ENCODE results near the gene ABAT.

The ABAT gene

GRCh38 chr16:8767176-8767575 is 92.8 kb downstream of the ABAT start:
- Histone ChIP-seq H3K4me2 (ENCODE audit: low read depth, low read length, poor library complexity, severe bottlenecking) (no peak overlapping the region), H3K9me3 (ENCODE audit: insufficient read depth, low read length) (no peaks in the 10 kb centered on the region), H2AFZ (ENCODE audit: low read depth, low read length, severe bottlenecking) (no peak overlapping the region), H3K27ac (ENCODE audit: low read depth, low read length) (no peak overlapping the region), H3K36me3 (ENCODE audit: low read length) (no peaks in the 10 kb centered on the region), H4K20me1 (ENCODE audit: low read depth, low read length) (no peaks in the 10 kb centered on the region), H3K79me2 (ENCODE audit: insufficient read depth, low read length) (no peaks in the 10 kb centered on the region), H3K9me2 (replicated peaks; ENCODE audit: insufficient read depth, low read length) (no peaks in the 10 kb centered on the region), H3K9ac (ENCODE audit: low read length) (no peak overlapping the region), H3F3A (ENCODE audit: insufficient read depth) (no peaks in the 10 kb centered on the region), H3K27me3 (ENCODE audit: low read length) (no peaks in the 10 kb centered on the region), H3K4me3 (ENCODE audit: insufficient read depth, low read length, poor library complexity, severe bottlenecking) (no peak overlapping the region)
- TF ChIP-seq EZH2phosphoT487 (conservative IDR thresholded peaks at IDR 0.05; ENCODE audit: low read length) = no peak
- no peak for TF ChIP-seq CTCF (IDR thresholded peaks at IDR 0.05; ENCODE audit: insufficient read depth, low read length, poor library complexity, severe bottlenecking)

DNA sequence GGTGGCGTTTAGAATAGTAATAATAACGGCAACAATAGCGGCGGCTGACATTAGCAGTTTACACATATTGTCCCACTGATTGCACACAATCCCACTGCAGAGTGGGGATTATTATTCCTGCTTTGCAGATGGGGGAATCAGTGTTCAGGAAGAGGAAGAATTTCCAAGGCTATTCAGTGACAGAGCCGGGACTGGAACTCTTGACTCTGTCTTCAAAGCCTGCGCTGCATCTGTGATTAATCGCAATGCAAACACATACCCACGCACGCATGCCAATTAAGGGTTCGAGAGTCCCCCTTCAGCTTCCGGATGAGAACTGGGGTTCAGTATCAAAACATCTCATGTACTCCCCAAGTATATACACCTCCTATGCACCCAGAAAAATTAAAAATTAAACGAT is 93.9 kb downstream of the ABAT start:
- Histone ChIP-seq H3K4me3 (ENCODE audit: insufficient read depth, low read length, poor library complexity, severe bottlenecking) (no peak overlapping the region), H3K36me3 (ENCODE audit: low read length) (no peaks in the 10 kb centered on the region), H3K27ac (ENCODE audit: low read depth, low read length) (no peak overlapping the region), H3K9me3 (ENCODE audit: insufficient read depth, low read length) (no peaks in the 10 kb centered on the region), H3K27me3 (ENCODE audit: low read length) (no peaks in the 10 kb centered on the region), H2AFZ (ENCODE audit: low read depth, low read length, severe bottlenecking) (no peak overlapping the region), H3K9ac (ENCODE audit: low read length) (no peak overlapping the region), H3F3A (ENCODE audit: insufficient read depth) (no peaks in the 10 kb centered on the region), H3K4me2 (ENCODE audit: low read depth, low read length, poor library complexity, severe bottlenecking) (no peak overlapping the region), H4K20me1 (ENCODE audit: low read depth, low read length) (no peaks in the 10 kb centered on the region), H3K9me2 (replicated peaks; ENCODE audit: insufficient read depth, low read length) (no peaks in the 10 kb centered on the region), H3K79me2 (ENCODE audit: insufficient read depth, low read length) (no peaks in the 10 kb centered on the region)
- TF ChIP-seq EZH2phosphoT487 (conservative IDR thresholded peaks at IDR 0.05; ENCODE audit: low read length) (no peak), CTCF (IDR thresholded peaks at IDR 0.05; ENCODE audit: insufficient read depth, low read length, poor library complexity, severe bottlenecking) (no peak)

DNA sequence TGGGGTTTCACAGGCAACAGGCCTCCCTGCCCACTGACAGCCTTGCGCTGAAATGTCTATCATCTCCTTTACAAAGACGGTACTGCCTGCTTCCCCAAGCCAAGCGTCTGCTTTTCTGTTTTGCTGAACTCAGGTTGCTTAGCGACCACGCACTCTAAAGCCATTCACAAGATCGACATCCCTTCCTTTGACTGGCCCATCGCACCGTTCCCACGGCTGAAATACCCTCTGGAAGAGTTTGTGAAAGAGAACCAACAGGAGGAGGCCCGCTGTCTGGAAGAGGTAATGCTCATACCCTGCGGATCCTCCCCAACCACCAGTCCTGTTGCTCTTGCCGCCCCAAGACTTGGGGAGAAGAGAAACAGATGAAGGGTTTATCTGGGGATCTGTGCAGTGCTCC is 94.3 kb downstream of the ABAT start:
- no peak overlapping the region for H3K4me3 ChIP-seq (ENCODE audit: insufficient read depth, low read length, poor library complexity, severe bottlenecking)
- no peaks in the 10 kb centered on the region for H3K27me3 ChIP-seq (ENCODE audit: low read length)
- H3K79me2 ChIP-seq (ENCODE audit: insufficient read depth, low read length) = no peaks in the 10 kb centered on the region
- no peaks in the 10 kb centered on the region for H3K36me3 ChIP-seq (ENCODE audit: low read length)
- no peaks in the 10 kb centered on the region for H3F3A ChIP-seq (ENCODE audit: insufficient read depth)
- H3K9me2 ChIP-seq (replicated peaks; ENCODE audit: insufficient read depth, low read length) = no peaks in the 10 kb centered on the region
- H3K4me2 ChIP-seq (ENCODE audit: low read depth, low read length, poor library complexity, severe bottlenecking) = no peak overlapping the region
- no peak for TF ChIP-seq CTCF (IDR thresholded peaks at IDR 0.05; ENCODE audit: insufficient read depth, low read length, poor library complexity, severe bottlenecking)
- no peaks in the 10 kb centered on the region for H3K9me3 ChIP-seq (ENCODE audit: insufficient read depth, low read length)
- H4K20me1 ChIP-seq (ENCODE audit: low read depth, low read length) = no peaks in the 10 kb centered on the region
- H3K9ac ChIP-seq (ENCODE audit: low read length) = no peak overlapping the region
- no peak overlapping the region for H2AFZ ChIP-seq (ENCODE audit: low read depth, low read length, severe bottlenecking)
- H3K27ac ChIP-seq (ENCODE audit: low read depth, low read length) = no peak overlapping the region

- H2AFZ ChIP-seq (ENCODE audit: low read depth, low read length, severe bottlenecking) = no peak overlapping the region
- TF ChIP-seq CTCF (IDR thresholded peaks at IDR 0.05; ENCODE audit: insufficient read depth, low read length, poor library complexity, severe bottlenecking) = no peak
- TF ChIP-seq EZH2phosphoT487 (conservative IDR thresholded peaks at IDR 0.05; ENCODE audit: low read length) = no peak
- H4K20me1 ChIP-seq (ENCODE audit: low read depth, low read length) = no peaks in the 10 kb centered on the region
- H3K9me2 ChIP-seq (replicated peaks; ENCODE audit: insufficient read depth, low read length) = no peaks in the 10 kb centered on the region
- no peaks in the 10 kb centered on the region for H3F3A ChIP-seq (ENCODE audit: insufficient read depth)
- H3K4me3 ChIP-seq (ENCODE audit: insufficient read depth, low read length, poor library complexity, severe bottlenecking) = no peak overlapping the region
- H3K36me3 ChIP-seq (ENCODE audit: low read length) = no peaks in the 10 kb centered on the region
- H3K4me2 ChIP-seq (ENCODE audit: low read depth, low read length, poor library complexity, severe bottlenecking) = no peak overlapping the region
- H3K27ac ChIP-seq (ENCODE audit: low read depth, low read length) = no peak overlapping the region
- H3K9me3 ChIP-seq (ENCODE audit: insufficient read depth, low read length) = no peaks in the 10 kb centered on the region
- H3K9ac ChIP-seq (ENCODE audit: low read length) = no peak overlapping the region
- no peaks in the 10 kb centered on the region for H3K27me3 ChIP-seq (ENCODE audit: low read length)
- H3K79me2 ChIP-seq (ENCODE audit: insufficient read depth, low read length) = no peaks in the 10 kb centered on the region
These were observed 99.1 kb downstream of the ABAT start for GRCh38 chr16:8773537-8773936.

Data from SU-DHL-6 (cell line).